Amygdala (tissue), 56 donors: Measurements from ENCODE around the gene MRRF.

Source experiments
- DNase-seq, 56 donors: peaks; one replicate each; lab custom pipeline; 2025; lab: John Stamatoyannopoulos, UW

Gene MRRF

GRCh38 chr9:122227575-122227900, 37.1 kb upstream of the MRRF start:
- DNase-seq = no peak

GRCh38 chr9:122228191-122228567, 36.5 kb upstream of the MRRF start:
- DNase-seq = no peak

DNA sequence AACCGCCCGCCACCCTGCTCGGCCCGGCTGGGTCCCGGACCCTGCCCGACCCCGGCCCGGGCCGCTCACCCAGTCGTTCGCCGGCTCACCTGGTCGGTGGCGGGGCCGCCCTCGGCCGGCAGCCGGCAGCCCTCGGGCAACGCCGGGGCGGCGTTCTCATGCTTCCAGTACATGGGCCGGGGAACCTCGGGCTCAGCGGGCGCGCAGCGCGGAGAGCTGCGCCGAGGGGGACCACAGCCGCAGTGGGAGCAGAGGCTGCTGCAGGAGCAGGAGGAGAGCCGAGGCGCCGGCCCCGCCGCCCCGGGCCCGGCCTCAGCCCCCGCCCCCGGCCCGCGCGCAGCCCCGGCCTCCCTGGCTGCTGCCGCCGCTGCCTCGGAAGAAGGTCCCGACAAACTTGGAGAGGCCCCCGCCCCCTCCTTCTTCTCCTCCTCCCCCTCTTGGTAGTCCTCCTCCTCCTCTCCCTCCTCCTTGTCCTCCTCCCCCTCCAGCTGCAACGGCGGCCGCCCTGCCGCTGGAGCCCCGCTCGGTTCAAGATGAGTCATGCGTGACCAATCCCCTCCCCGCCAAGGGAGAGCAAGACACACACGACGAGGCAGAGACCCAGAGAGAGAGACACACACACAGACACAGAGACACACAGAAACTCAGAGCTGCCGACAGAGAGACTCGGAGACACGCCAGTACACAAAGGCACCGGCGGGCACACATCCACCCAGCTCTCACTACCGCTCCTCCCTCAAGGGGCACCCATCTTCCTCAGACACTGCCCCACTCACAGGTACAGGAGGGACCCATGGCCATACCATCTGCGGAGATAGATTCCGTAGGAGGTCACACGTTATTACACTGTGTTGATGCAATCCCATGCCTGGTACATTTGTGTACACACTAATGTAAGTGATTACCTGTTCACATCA, 35.9 kb upstream of the MRRF start, which contains the start of gene LHX6:
Gene LHX6 (minus strand): TSS at position 390 of the 917 bp plus-strand sequence. CDS start 217 bp downstream, at position 173.
- DNase-seq = peak in 1 of 56 donors; percentile 12

DNA sequence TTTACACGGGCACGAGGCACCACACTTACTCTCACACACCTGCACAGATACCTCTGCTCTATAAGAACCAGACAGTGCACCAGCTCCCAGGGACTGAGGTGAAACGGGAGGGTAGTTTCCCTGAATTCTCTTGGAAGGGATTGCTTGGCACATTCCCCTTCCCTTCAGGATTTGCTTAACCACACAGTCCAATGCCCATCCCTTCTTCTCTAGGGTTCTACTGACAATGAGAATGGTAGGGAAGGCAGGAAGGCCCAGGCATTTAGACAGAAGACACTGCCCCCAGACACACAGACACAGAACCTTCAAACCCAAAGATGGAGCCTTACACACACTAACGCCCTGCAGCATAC, 35.2 kb upstream of the MRRF start:
- no peak for DNase-seq

DNA sequence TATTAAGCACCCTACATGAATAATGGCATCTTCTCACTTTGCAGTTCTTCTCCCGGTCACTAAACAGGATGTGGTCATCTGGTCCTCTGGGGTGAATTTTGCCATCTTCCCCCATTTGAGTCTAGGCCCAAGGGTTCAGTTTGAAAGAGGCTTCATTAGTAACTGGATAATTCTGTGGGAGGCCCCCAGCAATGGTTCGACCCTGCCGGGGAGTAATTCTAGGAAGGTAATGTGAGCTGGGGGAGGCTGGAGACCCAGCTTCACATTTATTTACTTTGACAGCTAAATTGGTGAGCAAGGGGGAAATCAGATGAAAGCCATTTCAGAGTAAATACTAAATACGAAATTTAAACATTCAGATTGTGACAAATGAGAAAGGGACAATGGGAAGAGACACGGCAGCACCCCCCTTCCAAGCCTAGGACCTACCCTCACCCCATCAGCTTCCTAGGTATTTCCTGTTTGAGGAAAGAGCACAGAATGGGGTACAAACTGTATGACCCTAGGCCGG, 31.8 kb upstream of the MRRF start:
- no peak for DNase-seq

DNA sequence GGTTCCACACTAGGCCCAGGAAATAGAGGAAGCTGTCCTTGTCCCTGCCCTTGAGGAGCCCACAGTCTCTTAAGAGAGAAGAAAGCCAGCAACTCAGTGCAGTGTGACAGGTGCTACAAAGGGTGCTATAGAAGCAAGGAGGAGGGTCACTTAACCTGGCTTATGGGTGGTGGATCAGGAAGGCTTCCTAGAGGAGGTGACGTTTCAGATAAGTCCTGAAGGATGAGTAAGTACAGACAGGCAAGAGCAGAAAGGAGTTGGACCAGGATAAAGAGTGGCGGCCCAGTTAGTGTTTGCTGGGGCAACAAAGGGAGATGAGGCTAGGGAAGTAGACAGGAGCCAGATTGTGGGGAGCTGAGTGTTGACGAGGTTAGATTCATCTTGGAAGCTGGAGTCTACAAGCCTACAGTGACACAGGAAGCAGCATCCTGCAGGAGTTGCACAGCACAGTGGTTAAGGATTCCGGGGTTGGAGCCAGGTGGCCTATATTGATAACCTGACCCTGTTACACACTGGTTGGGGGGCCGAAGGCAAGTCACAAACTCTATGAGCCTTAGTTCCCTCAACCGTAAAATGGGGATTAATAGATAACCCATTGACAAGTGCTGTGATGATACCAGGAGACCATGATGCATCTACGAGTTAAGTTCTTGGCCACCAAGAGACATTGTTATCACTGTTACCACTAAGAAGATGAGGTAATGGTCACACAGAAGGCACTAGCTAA, 30.5 kb upstream of the MRRF start:
- no peak for DNase-seq

- DNase-seq = peak in 2 of 56 donors; percentile 5 to 7
Measured at GRCh38 chr9:122236681-122237080, 28.0 kb upstream of the MRRF start.

- DNase-seq = peak in 1 of 56 donors; percentile 11
Measured at GRCh38 chr9:122239722-122240121, 25.0 kb upstream of the MRRF start.

DNA sequence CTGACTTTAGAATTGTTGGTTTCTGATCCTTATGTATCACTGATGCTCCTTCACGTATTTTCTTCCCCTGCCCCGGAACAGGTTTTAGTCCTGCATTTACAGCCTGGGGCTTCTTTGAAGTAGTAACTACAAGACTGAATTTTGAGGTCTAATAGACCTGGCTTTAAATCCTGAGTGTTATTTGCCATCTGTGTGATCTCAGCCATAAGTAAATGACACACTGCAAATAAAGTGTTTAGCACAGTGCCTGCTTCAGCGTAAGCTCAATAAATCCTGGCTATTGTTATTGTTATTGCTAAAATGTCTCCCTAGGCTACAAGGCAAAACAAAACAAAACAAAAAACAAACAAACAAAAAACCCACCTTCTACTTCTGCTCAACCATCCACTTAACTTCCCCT, 20.3 kb upstream of the MRRF start:
- no peak for DNase-seq

DNA sequence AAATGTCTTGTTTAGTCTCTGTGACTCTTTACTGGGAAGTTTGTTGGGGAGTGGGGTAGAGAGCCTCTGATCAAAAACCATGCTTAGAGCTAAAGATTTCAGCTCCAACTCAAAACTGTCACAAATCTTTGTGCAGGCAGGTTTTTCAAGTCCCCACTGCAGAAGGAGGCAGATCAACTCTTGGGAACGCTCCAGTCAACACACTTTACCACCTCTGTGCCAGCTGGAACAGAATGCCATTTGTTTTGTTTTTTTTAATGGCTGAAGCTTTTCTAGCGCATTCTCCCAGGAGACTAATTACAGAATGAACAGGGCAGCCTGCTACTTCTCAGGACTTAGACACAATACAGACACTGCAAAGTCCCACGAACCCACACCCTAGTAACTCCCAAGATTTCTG, 18.0 kb upstream of the MRRF start:
- DNase-seq = no peak

DNA sequence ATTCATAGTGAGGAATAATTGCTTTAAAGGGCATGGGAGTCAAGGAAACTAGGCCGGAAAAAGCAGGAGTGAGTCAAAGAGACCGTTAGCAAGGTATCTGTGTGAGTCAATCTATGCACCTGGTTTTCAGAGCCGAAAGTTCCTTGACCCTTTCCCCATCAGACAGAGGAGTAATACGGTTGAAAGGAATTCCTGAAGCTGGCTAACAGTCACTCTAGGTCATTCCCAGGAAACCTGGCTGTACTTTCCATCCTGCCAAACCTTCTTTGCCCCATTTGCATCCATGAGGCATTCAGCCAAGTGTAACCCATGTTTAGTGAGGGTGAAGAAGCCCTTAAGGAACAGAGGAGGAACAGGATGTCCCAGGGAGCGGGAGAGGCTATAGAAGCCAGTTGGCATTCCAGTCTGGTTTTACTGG, 16.2 kb upstream of the MRRF start:
- no peak for DNase-seq

DNA sequence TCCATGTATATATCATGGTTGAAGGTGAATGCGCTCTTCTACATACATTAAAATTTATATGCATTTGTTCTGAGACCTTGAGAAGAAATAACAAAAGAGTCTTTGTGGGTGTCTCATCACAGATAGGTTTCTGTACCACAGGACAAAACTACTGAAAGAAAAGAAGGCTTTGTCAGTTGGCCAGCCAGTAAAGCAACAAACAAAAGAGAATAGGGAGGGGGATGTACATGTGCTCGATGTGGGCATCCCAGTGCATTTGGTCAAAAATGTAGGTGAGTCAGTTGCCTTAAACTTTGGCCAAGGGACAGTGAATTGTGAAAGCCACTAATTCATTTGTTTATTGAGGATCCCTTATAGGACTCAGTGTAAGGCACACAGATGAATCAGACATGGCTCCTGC, 13.3 kb upstream of the MRRF start:
- DNase-seq = no peak

- DNase-seq = no peak
Measured at GRCh38 chr9:122252796-122253195, 11.9 kb upstream of the MRRF start.

- no peak for DNase-seq
Measured at GRCh38 chr9:122254761-122255160, 9.9 kb upstream of the MRRF start.

GRCh38 chr9:122256206-122256605, 8.5 kb upstream of the MRRF start:
- DNase-seq = no peak

DNA sequence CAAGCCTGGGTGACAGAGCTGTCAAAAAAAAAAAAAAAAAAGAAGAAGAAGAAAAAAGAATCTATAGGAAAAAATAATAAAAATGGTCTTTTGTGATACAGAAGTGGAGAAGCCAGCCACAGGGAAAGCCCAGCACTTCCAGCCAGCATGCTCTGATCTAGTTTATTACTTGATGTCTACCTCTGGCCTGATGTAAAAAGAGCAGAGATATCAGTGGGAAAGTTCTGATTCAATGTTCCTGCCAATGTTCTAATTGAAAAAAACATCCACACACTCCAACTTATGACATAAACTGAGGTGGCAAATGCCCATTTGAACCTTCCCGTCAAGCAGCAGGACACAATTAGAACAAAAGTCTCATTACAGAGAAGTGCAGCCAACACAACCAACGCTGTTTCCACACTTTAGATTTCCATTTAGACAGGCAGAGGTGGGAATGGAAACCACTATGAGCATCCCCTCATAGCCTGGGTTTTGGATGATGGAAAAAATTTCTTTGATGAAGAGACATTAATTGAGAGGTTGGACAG, 5.7 kb upstream of the MRRF start:
- no peak for DNase-seq

- peak in 1 of 56 donors; percentile 9 for DNase-seq
Measured at GRCh38 chr9:122261469-122261881, 3.2 kb upstream of the MRRF start.

GRCh38 chr9:122262073-122262472, 2.6 kb upstream of the MRRF start:
- DNase-seq = no peak

DNA sequence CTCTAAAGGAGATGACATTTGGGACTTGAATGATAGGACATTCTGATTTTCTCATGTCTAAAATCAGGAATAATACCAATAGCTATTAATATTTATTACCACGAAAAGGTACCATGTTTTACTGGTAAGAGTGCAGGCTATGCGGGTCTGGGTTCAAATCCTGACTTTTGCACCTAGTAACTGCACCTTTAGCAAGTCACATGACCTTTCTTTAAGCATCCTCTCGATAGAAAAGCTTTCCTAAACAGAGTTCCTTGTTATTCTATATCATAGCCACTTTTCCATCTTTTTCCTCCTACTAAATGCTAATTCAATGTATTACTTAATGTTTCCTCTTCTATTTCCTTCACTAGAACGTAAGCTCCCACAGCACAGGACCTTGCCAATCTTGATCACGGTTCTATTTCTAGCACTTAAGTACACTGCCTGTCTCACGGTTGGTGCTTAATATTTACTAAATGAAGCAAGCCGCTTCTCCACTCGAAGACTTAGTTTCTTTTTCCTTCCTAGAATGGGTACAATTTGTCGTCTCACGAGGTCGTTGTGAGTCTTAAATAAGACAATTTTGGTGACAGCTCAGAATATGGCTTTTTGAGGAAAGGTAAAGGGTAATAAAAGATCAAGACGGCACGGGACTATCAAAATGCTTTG, 858 bp upstream of the MRRF start:
- no peak for DNase-seq

DNA sequence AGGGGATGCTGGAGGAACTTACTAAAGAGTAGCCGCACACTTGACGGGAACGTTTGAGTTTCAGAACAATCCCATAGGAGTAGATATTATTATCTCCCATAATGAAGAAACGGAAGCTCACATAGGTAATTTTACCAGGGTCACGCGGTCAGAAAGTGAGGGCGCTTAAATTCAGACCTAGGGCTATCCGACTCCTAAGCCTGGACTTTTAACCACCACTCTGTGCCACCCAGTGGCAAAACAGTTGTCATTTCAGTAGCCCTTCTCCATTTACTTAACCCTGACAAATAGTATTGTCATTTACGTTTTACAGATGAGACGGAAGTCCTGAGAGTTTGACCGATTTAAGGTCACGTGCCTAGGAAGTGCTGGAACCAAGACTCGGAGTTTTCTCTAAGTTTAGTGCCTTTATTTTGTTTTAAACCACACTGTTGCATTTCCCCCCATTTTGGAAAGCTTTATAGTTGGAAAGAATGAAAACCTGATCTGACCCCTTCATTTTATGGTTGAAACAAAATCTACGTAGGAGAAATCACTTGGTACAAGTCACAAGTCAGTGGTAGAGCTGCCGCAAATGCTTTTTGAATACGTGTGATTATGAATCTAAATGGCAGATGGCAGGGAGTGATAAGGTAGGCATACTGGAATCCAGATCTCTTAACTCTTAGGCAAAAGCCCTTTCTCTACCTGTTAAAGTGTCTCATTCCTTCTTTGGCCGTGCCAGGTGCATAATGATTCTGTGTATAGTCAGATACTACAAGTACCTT, 650 bp downstream of the MRRF start:
- DNase-seq = peak in 1 of 56 donors; percentile 43
